WTC11 (cell line): ENCODE data around the gene AMHR2. TPM values are rescaled to one million over a fixed set of nuclear protein-coding genes. Genes with fewer than 3 reads are reported as not detected.
"Not testable (repeated sequence)": the region's sequence is repeated elsewhere in the genome, so short reads cannot be mapped to it uniquely, and the experiment has no call there.

Experiments
- ATAC-seq: fragments of 200-7000 bp; cut with Tn5 transposase; 2 replicates; pipeline ENCODE4 v1.10.0; 2021; ENCODE audit warnings: mild to moderate bottlenecking, moderate library complexity
- CTCF ChIA-PET: fragments of 300-600 bp; sonication (Branson Sonifier 250); formaldehyde crosslinking; loops from one replicate; lab custom pipeline; 2021; ENCODE audit warnings: antibody characterized with exemption; lab: Charles Lee
- POLR2A ChIA-PET: fragments of 350-600 bp; sonication (Branson Sonifier 250); formaldehyde crosslinking; loops from one replicate; lab custom pipeline; 2021; ENCODE audit warnings: antibody characterized with exemption; lab: Charles Lee
- DNase-seq: peaks from one replicate; pipeline ENCODE4 v3.0.0; 2021; ENCODE audit warnings: low spot score
- H3K27ac Mint-ChIP-seq: 2 replicates; pipeline ENCODE4 v1.8.0; 2021; ENCODE audit warnings: mixed read lengths
- H3K27me3 Mint-ChIP-seq: 2 replicates; pipeline ENCODE4 v1.8.0; 2021; ENCODE audit warnings: low read depth, mild to moderate bottlenecking, moderate library complexity, mixed read lengths
- H3K36me3 Mint-ChIP-seq: 2 replicates; pipeline ENCODE4 v1.8.0; 2021; ENCODE audit warnings: mixed read lengths
- H3K4me1 Mint-ChIP-seq: 2 replicates; pipeline ENCODE4 v1.8.0; 2022; ENCODE audit warnings: mixed read lengths
- H3K4me3 Mint-ChIP-seq: 2 replicates; pipeline ENCODE4 v1.8.0; 2021; ENCODE audit warnings: mild to moderate bottlenecking, moderate library complexity, mixed read lengths
- H3K9me3 Mint-ChIP-seq: 2 replicates; pipeline ENCODE4 v1.8.0; 2021; ENCODE audit warnings: mixed read lengths
- ATF1 ChIP-seq: sonication (generic); formaldehyde crosslinking; IDR thresholded peaks from 2 replicates; pipeline ENCODE4 v1.8.1; 2023; ENCODE audit warnings: mild to moderate bottlenecking, moderate library complexity, missing genetic modification reagents
- CREM ChIP-seq: sonication (generic); formaldehyde crosslinking; IDR thresholded peaks from 2 replicates; pipeline ENCODE4 v1.8.1; 2022; ENCODE audit warnings: mild to moderate bottlenecking, missing genetic modification reagents, moderate library complexity
- ETV6 ChIP-seq: sonication (generic); formaldehyde crosslinking; IDR thresholded peaks from 2 replicates; pipeline ENCODE4 v1.8.1; 2022; ENCODE audit warnings: mild to moderate bottlenecking, missing genetic modification reagents
- FOXJ3 ChIP-seq: sonication (generic); formaldehyde crosslinking; IDR thresholded peaks from 2 replicates; pipeline ENCODE4 v1.9.0; 2021; ENCODE audit warnings: missing genetic modification reagents, mild to moderate bottlenecking, borderline replicate concordance
- FOXP1 ChIP-seq: sonication (generic); formaldehyde crosslinking; IDR thresholded peaks from 2 replicates; pipeline ENCODE4 v1.8.0; 2022; ENCODE audit warnings: missing genetic modification reagents, mild to moderate bottlenecking, moderate library complexity, borderline replicate concordance
- JAZF1 ChIP-seq: fragments of 250-450 bp; sonication (Bioruptor Pico); IDR thresholded peaks from 2 replicates; pipeline ENCODE4 v1.9.0; 2021; ENCODE audit warnings: moderate library complexity, mild to moderate bottlenecking, inconsistent platforms
- JUN ChIP-seq: sonication (generic); formaldehyde crosslinking; IDR thresholded peaks from 2 replicates; pipeline ENCODE4 v1.8.0; 2023; ENCODE audit warnings: mild to moderate bottlenecking, missing genetic modification reagents
- NFATC4 ChIP-seq: fragments of 250-450 bp; sonication (Bioruptor Pico); IDR thresholded peaks from 2 replicates; pipeline ENCODE4 v1.9.0; 2021; ENCODE audit warnings: mild to moderate bottlenecking
- RORB ChIP-seq: fragments of 250-450 bp; sonication (Bioruptor Pico); IDR thresholded peaks from 2 replicates; pipeline ENCODE4 v1.9.0; 2021; ENCODE audit warnings: mild to moderate bottlenecking
- TCF7 ChIP-seq: sonication (generic); formaldehyde crosslinking; IDR thresholded peaks from 2 replicates; pipeline ENCODE4 v1.8.0; 2022; ENCODE audit warnings: mild to moderate bottlenecking, low read depth, missing genetic modification reagents, moderate library complexity
- TEAD4 ChIP-seq: sonication (generic); formaldehyde crosslinking; IDR thresholded peaks from 2 replicates; pipeline ENCODE4 v1.8.0; 2022; ENCODE audit warnings: mild to moderate bottlenecking, missing genetic modification reagents
- TP53 ChIP-seq: sonication (generic); formaldehyde crosslinking; IDR thresholded peaks from 2 replicates; pipeline ENCODE4 v1.8.1; 2023; ENCODE audit warnings: mild to moderate bottlenecking, missing genetic modification reagents
- ZBTB21 ChIP-seq: sonication (generic); formaldehyde crosslinking; IDR thresholded peaks from 2 replicates; pipeline ENCODE4 v1.8.1; 2023; ENCODE audit warnings: mild to moderate bottlenecking, missing genetic modification reagents, borderline replicate concordance
- ZNF121 ChIP-seq: sonication (generic); formaldehyde crosslinking; IDR thresholded peaks from 2 replicates; pipeline ENCODE4 v1.8.0; 2023; ENCODE audit warnings: missing genetic modification reagents
- ZNF138 ChIP-seq: sonication (generic); formaldehyde crosslinking; conservative IDR thresholded peaks from 2 replicates; pipeline ENCODE4 v1.8.1; 2022; ENCODE audit warnings: mild to moderate bottlenecking, moderate library complexity, missing genetic modification reagents
- ZNF232 ChIP-seq: sonication (generic); formaldehyde crosslinking; IDR thresholded peaks from 2 replicates; pipeline ENCODE4 v1.8.0; 2022; ENCODE audit warnings: mild to moderate bottlenecking, missing genetic modification reagents
- ZNF263 ChIP-seq: sonication (generic); formaldehyde crosslinking; IDR thresholded peaks from 2 replicates; pipeline ENCODE4 v1.8.1; 2022; ENCODE audit warnings: low read depth, mild to moderate bottlenecking, moderate library complexity, missing genetic modification reagents
- total RNA-seq: library from RNA; stranded (reverse); gene quantifications from 3 replicates; pipeline ENCODE4 v1.2.3, GENCODE V29; 2021
- TF ChIP-seq, protein P1 (sequence below): fragments of 250-450 bp; sonication (Bioruptor Pico); IDR thresholded peaks from 2 replicates; pipeline ENCODE4 v1.9.0; 2021; ENCODE audit warnings: mild to moderate bottlenecking
- TF ChIP-seq, protein P2 (sequence below): fragments of 250-450 bp; sonication (Bioruptor Pico); IDR thresholded peaks from 2 replicates; pipeline ENCODE4 v2.1.2; 2022; ENCODE audit warnings: mild to moderate bottlenecking, moderate library complexity
- TF ChIP-seq, protein P3 (sequence below): sonication (generic); formaldehyde crosslinking; IDR thresholded peaks from 2 replicates; pipeline ENCODE4 v1.8.1; 2023; ENCODE audit warnings: mild to moderate bottlenecking, moderate library complexity, missing genetic modification reagents
- TF ChIP-seq, protein P4 (sequence below): sonication (generic); formaldehyde crosslinking; IDR thresholded peaks from 2 replicates; pipeline ENCODE4 v1.8.1; 2022; ENCODE audit warnings: low read depth, missing genetic modification reagents, borderline replicate concordance
- TF ChIP-seq, protein P5 (sequence below): sonication (generic); formaldehyde crosslinking; IDR thresholded peaks from 2 replicates; pipeline ENCODE4 v1.8.1; 2023; ENCODE audit warnings: mild to moderate bottlenecking, missing genetic modification reagents, moderate library complexity
- TF ChIP-seq, protein P6 (sequence below): sonication (generic); formaldehyde crosslinking; IDR thresholded peaks from 2 replicates; pipeline ENCODE4 v1.8.0; 2022; ENCODE audit warnings: mild to moderate bottlenecking, missing genetic modification reagents
- TF ChIP-seq, protein P7 (sequence below): sonication (generic); formaldehyde crosslinking; IDR thresholded peaks from 2 replicates; pipeline ENCODE4 v1.8.0; 2022; ENCODE audit warnings: mild to moderate bottlenecking, missing genetic modification reagents

AMHR2 gene
- total RNA-seq, 1 experiment from 2014 or later, result not detected

DNA sequence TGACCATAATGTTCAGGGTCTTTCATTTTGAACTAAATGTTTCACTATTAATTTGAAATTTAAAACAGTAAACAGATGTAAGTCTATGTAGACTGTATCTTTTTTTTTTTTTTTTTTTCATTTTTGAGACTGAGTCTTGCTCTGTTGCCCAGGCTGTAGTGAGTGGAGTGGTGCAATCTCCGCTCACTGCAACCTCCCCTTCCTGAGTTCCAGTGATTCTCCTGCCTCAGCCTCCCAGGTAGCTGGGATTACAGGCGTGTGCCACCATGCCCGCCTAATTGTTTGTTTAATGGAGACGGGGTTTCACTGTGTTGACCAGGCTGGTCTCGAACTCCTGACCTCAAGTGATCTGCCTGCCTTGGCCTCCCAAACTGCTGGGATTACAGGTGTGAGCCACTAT lies 37.3 kb upstream of the AMHR2 start:
- peak; percentile 60; the same call in 1 of the 2 replicates for TF ChIP-seq ZNF121 (CRISPR knock-in tag)
- Mint-ChIP-seq H3K36me3 (peaks cover 50% of the 10 kb centered on the region), H3K4me1 (peaks cover 38% of the 10 kb centered on the region), H3K4me3 (0 out of 2 replicates have a peak overlapping the region, but pooled peaks have one; percentile 25)
- H3K27me3 Mint-ChIP-seq, H3K9me3 Mint-ChIP-seq, POLR2A ChIA-PET, ATAC-seq, H3K27ac Mint-ChIP-seq, DNase-seq: not testable (repeated sequence)
- CTCF ChIA-PET, result interaction anchor here (0.7 to 1.5 kb wide), 2 partner anchors 34 to 41 kb away, joined by 3 to 4 read pairs; no protein-coding TSS in a partner anchor

DNA sequence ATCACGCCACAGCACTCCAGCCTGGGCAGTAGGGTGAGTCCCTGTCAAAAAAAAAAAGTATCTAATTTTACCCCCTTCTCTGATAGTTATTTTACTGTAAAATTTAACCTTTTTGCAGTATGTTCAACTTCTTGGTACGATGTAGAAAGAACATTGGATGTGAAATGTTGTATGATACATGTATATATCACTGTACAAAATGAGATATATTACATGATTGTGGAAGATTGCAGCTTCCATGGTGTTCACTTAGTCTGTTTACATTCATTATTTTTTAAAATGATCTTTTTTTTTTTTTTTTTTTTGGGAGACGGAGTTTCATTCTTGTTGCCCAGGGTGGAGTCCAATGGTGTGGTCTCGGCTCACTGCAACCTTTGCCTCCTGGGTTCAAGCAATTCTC lies 34.7 kb upstream of the AMHR2 start:
- Mint-ChIP-seq H3K4me1 (peaks cover 16% of the 10 kb centered on the region), H3K27me3 (no peaks in the 10 kb centered on the region), H3K27ac (no peak overlapping the region), H3K4me3 (no peak overlapping the region), H3K36me3 (peaks cover 26% of the 10 kb centered on the region), H3K9me3 (no peaks in the 10 kb centered on the region)
- ATAC-seq (no peak), DNase-seq (no peak)
- TF ChIP-seq TEAD4 (CRISPR knock-in tag) (no peak), ETV6 (CRISPR knock-in tag) (no peak), JUN (CRISPR knock-in tag) (no peak), CREM (CRISPR knock-in tag) (no peak), ZNF138 (CRISPR knock-in tag) (no peak), FOXP1 (CRISPR knock-in tag) (no peak), ZNF263 (CRISPR knock-in tag) (no peak), RORB (CRISPR knock-in tag) (no peak), NFATC4 (no peak), FOXJ3 (no peak), ZNF232 (CRISPR knock-in tag) (no peak), ATF1 (no peak), JAZF1 (CRISPR knock-in tag) (no peak)
- TF ChIP-seq, protein P1, sequence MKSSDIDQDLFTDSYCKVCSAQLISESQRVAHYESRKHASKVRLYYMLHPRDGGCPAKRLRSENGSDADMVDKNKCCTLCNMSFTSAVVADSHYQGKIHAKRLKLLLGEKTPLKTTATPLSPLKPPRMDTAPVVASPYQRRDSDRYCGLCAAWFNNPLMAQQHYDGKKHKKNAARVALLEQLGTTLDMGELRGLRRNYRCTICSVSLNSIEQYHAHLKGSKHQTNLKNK (CRISPR knock-in tag), result no peak
- TF ChIP-seq, protein P2, sequence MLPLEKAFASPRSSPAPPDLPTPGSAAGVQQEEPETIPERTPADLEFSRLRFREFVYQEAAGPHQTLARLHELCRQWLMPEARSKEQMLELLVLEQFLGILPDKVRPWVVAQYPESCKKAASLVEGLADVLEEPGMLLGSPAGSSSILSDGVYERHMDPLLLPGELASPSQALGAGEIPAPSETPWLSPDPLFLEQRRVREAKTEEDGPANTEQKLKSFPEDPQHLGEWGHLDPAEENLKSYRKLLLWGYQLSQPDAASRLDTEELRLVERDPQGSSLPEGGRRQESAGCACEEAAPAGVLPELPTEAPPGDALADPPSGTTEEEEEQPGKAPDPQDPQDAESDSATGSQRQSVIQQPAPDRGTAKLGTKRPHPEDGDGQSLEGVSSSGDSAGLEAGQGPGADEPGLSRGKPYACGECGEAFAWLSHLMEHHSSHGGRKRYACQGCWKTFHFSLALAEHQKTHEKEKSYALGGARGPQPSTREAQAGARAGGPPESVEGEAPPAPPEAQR (CRISPR knock-in tag), result no peak
- TF ChIP-seq, protein P3, sequence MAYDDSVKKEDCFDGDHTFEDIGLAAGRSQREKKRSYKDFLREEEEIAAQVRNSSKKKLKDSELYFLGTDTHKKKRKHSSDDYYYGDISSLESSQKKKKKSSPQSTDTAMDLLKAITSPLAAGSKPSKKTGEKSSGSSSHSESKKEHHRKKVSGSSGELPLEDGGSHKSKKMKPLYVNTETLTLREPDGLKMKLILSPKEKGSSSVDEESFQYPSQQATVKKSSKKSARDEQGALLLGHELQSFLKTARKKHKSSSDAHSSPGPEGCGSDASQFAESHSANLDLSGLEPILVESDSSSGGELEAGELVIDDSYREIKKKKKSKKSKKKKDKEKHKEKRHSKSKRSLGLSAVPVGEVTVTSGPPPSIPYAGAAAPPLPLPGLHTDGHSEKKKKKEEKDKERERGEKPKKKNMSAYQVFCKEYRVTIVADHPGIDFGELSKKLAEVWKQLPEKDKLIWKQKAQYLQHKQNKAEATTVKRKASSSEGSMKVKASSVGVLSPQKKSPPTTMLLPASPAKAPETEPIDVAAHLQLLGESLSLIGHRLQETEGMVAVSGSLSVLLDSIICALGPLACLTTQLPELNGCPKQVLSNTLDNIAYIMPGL (CRISPR knock-in tag), result no peak
- CTCF ChIA-PET, result interaction anchor here (0.6 to 1.5 kb wide), 5 partner anchors 9 to 68 kb away, joined by 3 to 8 read pairs (median 4); partner anchors contain the start of genes AAAS and SP1
- POLR2A ChIA-PET, result interaction anchor here (0.6 kb wide), 1 partner anchor 9 kb away, joined by 5 read pairs; no protein-coding TSS in a partner anchor

DNA sequence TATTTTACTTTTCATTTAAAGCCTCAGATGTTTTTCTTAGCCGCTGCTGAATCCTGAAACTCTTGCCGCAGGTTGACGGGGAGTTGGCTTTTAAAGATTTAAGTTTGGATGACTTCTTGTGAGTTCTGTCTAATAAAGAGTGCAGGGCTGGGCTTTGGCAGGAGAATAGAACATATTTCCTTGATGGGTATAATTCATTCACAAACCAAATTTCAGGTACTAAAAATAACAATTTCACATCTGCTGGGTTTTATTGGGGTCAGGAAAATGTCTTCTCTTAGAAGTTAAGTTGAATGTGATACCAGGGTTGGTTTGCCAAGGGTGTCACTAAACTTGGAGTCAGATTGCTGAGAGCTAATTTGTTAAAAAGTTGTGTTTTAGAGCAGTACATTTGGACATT lies 34.0 kb upstream of the AMHR2 start:
- no peak for DNase-seq
- no peaks in the 10 kb centered on the region for H3K27me3 Mint-ChIP-seq
- ChIA-PET POLR2A (no interaction called here), CTCF (interaction anchor here (1.2 to 1.5 kb wide), 2 partner anchors 32 to 69 kb away, joined by 3 to 6 read pairs; partner anchors contain the start of gene AAAS)
- H3K27ac Mint-ChIP-seq, result peak overlapping the region; percentile 32
- no peak for ATAC-seq
- peaks cover 19% of the 10 kb centered on the region for H3K36me3 Mint-ChIP-seq
- H3K4me3 Mint-ChIP-seq, result no peak overlapping the region
- H3K9me3 Mint-ChIP-seq, result no peaks in the 10 kb centered on the region
- H3K4me1 Mint-ChIP-seq, result peaks cover 16% of the 10 kb centered on the region
- TF ChIP-seq, protein P2 (CRISPR knock-in tag), result no peak
- TF ChIP-seq, protein P4, sequence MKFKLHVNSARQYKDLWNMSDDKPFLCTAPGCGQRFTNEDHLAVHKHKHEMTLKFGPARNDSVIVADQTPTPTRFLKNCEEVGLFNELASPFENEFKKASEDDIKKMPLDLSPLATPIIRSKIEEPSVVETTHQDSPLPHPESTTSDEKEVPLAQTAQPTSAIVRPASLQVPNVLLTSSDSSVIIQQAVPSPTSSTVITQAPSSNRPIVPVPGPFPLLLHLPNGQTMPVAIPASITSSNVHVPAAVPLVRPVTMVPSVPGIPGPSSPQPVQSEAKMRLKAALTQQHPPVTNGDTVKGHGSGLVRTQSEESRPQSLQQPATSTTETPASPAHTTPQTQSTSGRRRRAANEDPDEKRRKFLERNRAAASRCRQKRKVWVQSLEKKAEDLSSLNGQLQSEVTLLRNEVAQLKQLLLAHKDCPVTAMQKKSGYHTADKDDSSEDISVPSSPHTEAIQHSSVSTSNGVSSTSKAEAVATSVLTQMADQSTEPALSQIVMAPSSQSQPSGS, result no peak
- TF ChIP-seq, protein P5, sequence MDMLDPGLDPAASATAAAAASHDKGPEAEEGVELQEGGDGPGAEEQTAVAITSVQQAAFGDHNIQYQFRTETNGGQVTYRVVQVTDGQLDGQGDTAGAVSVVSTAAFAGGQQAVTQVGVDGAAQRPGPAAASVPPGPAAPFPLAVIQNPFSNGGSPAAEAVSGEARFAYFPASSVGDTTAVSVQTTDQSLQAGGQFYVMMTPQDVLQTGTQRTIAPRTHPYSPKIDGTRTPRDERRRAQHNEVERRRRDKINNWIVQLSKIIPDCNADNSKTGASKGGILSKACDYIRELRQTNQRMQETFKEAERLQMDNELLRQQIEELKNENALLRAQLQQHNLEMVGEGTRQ, result no peak
- TF ChIP-seq TP53 (CRISPR knock-in tag) (no peak), TCF7 (CRISPR knock-in tag) (no peak), ZBTB21 (CRISPR knock-in tag) (no peak), JUN (CRISPR knock-in tag) (no peak)
- TF ChIP-seq, protein P6, sequence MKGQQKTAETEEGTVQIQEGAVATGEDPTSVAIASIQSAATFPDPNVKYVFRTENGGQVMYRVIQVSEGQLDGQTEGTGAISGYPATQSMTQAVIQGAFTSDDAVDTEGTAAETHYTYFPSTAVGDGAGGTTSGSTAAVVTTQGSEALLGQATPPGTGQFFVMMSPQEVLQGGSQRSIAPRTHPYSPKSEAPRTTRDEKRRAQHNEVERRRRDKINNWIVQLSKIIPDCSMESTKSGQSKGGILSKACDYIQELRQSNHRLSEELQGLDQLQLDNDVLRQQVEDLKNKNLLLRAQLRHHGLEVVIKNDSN (CRISPR knock-in tag), result no peak
- TF ChIP-seq, protein P7, sequence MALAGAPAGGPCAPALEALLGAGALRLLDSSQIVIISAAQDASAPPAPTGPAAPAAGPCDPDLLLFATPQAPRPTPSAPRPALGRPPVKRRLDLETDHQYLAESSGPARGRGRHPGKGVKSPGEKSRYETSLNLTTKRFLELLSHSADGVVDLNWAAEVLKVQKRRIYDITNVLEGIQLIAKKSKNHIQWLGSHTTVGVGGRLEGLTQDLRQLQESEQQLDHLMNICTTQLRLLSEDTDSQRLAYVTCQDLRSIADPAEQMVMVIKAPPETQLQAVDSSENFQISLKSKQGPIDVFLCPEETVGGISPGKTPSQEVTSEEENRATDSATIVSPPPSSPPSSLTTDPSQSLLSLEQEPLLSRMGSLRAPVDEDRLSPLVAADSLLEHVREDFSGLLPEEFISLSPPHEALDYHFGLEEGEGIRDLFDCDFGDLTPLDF, result no peak
